MM.1S (cell line): Measurements from ENCODE around the gene TULP1.

ENCODE experiments used
- EZH2 ChIP-seq: fragments of 300-600 bp; sonication (generic); optimal IDR thresholded peaks from 2 replicates; pipeline ENCODE3; 2017; ENCODE audit warnings: low read depth, mild to moderate bottlenecking, antibody characterized with exemption, low read length, mixed read lengths
- TF ChIP-seq, protein P1 (sequence below): fragments of 300-600 bp; sonication (generic); IDR thresholded peaks from 2 replicates; pipeline ENCODE4 v1.5.1; 2016; ENCODE audit warnings: antibody characterized with exemption, low read length, mixed read lengths

DNA sequence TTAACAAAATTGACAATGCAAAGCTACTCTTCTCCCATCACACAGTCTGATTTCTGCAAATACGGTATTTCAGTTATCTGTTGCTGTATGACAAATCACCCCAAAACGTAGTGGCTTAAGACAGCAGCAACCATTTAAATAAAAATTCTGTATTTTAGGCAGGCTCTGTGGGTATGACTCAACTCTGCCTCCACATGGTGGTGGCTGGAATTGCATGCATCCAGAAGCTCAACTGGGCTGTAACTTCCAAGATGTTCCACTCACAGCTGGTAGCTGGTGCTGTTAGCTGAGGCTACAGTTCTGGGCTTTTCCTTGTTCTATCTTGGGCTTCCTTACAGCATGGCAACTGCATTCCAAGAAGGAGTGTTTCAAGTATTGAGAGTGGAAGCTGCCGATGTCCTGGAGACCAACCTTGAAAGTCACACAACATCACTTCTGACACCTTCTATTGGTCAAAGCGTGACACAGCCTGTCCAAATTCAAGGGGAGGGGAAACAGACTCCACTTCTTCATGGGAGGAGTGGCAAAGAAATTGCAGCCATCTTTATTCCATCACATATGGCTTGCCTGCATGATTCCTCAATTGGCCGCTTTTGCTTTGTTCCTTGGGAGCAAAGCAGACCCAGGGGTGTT is 39.7 kb upstream of the TULP1 start:
- TF ChIP-seq EZH2 = no peak
- TF ChIP-seq, protein P1, sequence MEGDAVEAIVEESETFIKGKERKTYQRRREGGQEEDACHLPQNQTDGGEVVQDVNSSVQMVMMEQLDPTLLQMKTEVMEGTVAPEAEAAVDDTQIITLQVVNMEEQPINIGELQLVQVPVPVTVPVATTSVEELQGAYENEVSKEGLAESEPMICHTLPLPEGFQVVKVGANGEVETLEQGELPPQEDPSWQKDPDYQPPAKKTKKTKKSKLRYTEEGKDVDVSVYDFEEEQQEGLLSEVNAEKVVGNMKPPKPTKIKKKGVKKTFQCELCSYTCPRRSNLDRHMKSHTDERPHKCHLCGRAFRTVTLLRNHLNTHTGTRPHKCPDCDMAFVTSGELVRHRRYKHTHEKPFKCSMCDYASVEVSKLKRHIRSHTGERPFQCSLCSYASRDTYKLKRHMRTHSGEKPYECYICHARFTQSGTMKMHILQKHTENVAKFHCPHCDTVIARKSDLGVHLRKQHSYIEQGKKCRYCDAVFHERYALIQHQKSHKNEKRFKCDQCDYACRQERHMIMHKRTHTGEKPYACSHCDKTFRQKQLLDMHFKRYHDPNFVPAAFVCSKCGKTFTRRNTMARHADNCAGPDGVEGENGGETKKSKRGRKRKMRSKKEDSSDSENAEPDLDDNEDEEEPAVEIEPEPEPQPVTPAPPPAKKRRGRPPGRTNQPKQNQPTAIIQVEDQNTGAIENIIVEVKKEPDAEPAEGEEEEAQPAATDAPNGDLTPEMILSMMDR = peak; percentile 94
